ENCODE results near the gene MMD2. TPM values are rescaled to one million over a fixed set of nuclear protein-coding genes. Genes with fewer than 3 reads are reported as not detected.

The MMD2 gene
- polyA plus RNA-seq, 1 donor from 2014 or later = 0.40 TPM

GRCh38 chr7:4866528-4867496, 92.2 kb downstream of the MMD2 start:
- TF ChIP-seq TAF1 (IDR thresholded peaks at IDR 0.05; ENCODE audit: low read depth) (no peak), POLR2AphosphoS5 (IDR thresholded peaks at IDR 0.05) (no peak), MXI1 (conservative IDR thresholded peaks at IDR 0.05; ENCODE audit: poor library complexity, severe bottlenecking) (no peak), REST (IDR thresholded peaks at IDR 0.05; ENCODE audit: borderline replicate concordance) (no peak), CTCF (IDR thresholded peaks at IDR 0.05; ENCODE audit: poor library complexity, severe bottlenecking) (no peak), EP300 (conservative IDR thresholded peaks at IDR 0.05; ENCODE audit: poor library complexity, severe bottlenecking) (no peak), EZH2 (IDR thresholded peaks at IDR 0.05; ENCODE audit: borderline replicate concordance, insufficient read depth, low read length, poor library complexity, severe bottlenecking) (no peak), SMC3 (conservative IDR thresholded peaks at IDR 0.05; ENCODE audit: poor library complexity) (no peak), RAD21 (conservative IDR thresholded peaks at IDR 0.05) (no peak)
- no peaks in the 10 kb centered on the region for H3K27me3 ChIP-seq (ENCODE audit: insufficient read depth, low read depth, low read length)

GRCh38 chr7:4862156-4862555, 96.8 kb downstream of the MMD2 start:
- no peaks in the 10 kb centered on the region for H3K27me3 ChIP-seq (ENCODE audit: insufficient read depth, low read depth, low read length)
- H3K9me3 ChIP-seq (ENCODE audit: low read length) = no peaks in the 10 kb centered on the region
- no peak overlapping the region for H3K9ac ChIP-seq (ENCODE audit: low read length)
- no peaks in the 10 kb centered on the region for H3F3A ChIP-seq (ENCODE audit: insufficient read depth, low read length, poor library complexity, severe bottlenecking)
- no peaks in the 10 kb centered on the region for H4K20me1 ChIP-seq (ENCODE audit: insufficient read depth)
- no peaks in the 10 kb centered on the region for H3K36me3 ChIP-seq (ENCODE audit: insufficient read depth, low read length)
- H3K9me2 ChIP-seq (ENCODE audit: insufficient read depth, low read length) = no peaks in the 10 kb centered on the region
- no peak overlapping the region for H3K27ac ChIP-seq (ENCODE audit: low read length)
- TF ChIP-seq EP300 (conservative IDR thresholded peaks at IDR 0.05; ENCODE audit: poor library complexity, severe bottlenecking) = no peak
- TF ChIP-seq CTCF (IDR thresholded peaks at IDR 0.05; ENCODE audit: poor library complexity, severe bottlenecking) = no peak
- no peak for TF ChIP-seq RAD21 (conservative IDR thresholded peaks at IDR 0.05)
- no peak for TF ChIP-seq SMC3 (conservative IDR thresholded peaks at IDR 0.05; ENCODE audit: poor library complexity)
- no peak overlapping the region for H3K4me3 ChIP-seq (ENCODE audit: low read length)
- no peak overlapping the region for H2AFZ ChIP-seq (ENCODE audit: low read depth, low read length)
- no peak overlapping the region for H3K4me2 ChIP-seq (ENCODE audit: low read length)
- H3K79me2 ChIP-seq (replicated peaks; ENCODE audit: insufficient read depth, low read length) = no peaks in the 10 kb centered on the region

More at GRCh38 chr7:4866528-4867496, 92.2 kb downstream of the MMD2 start:
- Histone ChIP-seq H3K4me2 (ENCODE audit: low read length) (no peak overlapping the region), H3K79me2 (replicated peaks; ENCODE audit: insufficient read depth, low read length) (no peaks in the 10 kb centered on the region), H3K9me2 (ENCODE audit: insufficient read depth, low read length) (no peaks in the 10 kb centered on the region), H3K9me3 (ENCODE audit: low read length) (no peaks in the 10 kb centered on the region), H3K9ac (ENCODE audit: low read length) (no peak overlapping the region), H3K36me3 (ENCODE audit: insufficient read depth, low read length) (no peaks in the 10 kb centered on the region), H4K20me1 (ENCODE audit: insufficient read depth) (no peaks in the 10 kb centered on the region), H3F3A (ENCODE audit: insufficient read depth, low read length, poor library complexity, severe bottlenecking) (no peaks in the 10 kb centered on the region), H3K27ac (ENCODE audit: low read length) (no peak overlapping the region), H3K4me3 (ENCODE audit: low read length) (no peak overlapping the region), H2AFZ (ENCODE audit: low read depth, low read length) (no peak overlapping the region)

Measured in neural cell (in vitro differentiated cells).